Measurements from ENCODE around the gene KIFAP3.

KIFAP3 gene

DNA sequence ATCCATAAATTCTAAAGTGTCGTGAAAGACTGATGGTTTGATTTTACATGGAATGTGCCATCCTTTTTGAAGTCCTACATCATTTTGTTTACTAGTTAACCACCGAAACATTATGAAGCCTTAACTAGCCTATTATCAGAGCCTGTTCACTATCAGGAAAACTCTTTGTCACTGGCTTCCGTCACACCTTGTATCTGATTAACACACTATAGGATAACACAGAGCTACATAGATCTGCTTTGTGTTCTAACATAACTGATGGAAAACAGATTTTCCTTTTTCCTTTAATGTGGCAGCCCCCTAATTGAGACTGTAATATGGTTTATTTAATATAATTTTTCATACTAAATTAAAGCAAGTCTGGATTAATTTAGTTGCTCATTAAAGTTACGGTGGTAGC lies 106.3 kb downstream of the KIFAP3 start:
- no peaks in the 10 kb centered on the region for H3K9me3 ChIP-seq (ENCODE audit: severe bottlenecking)
- TF ChIP-seq, protein P1, sequence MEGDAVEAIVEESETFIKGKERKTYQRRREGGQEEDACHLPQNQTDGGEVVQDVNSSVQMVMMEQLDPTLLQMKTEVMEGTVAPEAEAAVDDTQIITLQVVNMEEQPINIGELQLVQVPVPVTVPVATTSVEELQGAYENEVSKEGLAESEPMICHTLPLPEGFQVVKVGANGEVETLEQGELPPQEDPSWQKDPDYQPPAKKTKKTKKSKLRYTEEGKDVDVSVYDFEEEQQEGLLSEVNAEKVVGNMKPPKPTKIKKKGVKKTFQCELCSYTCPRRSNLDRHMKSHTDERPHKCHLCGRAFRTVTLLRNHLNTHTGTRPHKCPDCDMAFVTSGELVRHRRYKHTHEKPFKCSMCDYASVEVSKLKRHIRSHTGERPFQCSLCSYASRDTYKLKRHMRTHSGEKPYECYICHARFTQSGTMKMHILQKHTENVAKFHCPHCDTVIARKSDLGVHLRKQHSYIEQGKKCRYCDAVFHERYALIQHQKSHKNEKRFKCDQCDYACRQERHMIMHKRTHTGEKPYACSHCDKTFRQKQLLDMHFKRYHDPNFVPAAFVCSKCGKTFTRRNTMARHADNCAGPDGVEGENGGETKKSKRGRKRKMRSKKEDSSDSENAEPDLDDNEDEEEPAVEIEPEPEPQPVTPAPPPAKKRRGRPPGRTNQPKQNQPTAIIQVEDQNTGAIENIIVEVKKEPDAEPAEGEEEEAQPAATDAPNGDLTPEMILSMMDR (IDR thresholded peaks at IDR 0.05; ENCODE audit: poor library complexity, severe bottlenecking): no peak
- no peaks in the 10 kb centered on the region for H3K4me1 ChIP-seq (ENCODE audit: insufficient read depth, poor library complexity, severe bottlenecking)
- no peak overlapping the region for H3K27ac ChIP-seq (ENCODE audit: poor library complexity, severe bottlenecking)
- ATAC-seq (ENCODE audit: low read depth) (no peak), DNase-seq (ENCODE audit: low spot score) (no peak)
- H3K27me3 ChIP-seq (ENCODE audit: insufficient read depth, poor library complexity, severe bottlenecking): no peaks in the 10 kb centered on the region
- no peak overlapping the region for H3K4me3 ChIP-seq (ENCODE audit: severe bottlenecking)
- peaks cover 4% of the 10 kb centered on the region for H3K36me3 ChIP-seq (ENCODE audit: low read depth)

DNA sequence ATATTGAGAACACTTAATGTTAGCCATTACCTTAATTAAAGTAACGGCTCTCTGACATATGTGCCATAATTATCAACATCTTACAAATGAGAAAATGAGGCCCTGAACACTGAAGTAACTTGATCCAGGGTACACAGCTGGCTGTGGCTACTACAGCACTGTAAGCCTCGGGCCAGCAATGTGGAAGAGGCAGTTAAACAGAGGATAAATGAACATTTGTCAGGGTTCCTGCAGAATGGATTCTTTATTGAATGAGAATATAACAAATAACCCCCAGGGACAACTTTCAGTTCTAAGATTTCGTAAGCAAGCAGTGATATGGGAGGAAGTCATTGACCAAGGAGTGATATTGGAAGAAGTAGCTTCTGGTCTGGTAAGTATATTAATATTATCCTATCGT lies 110.3 kb downstream of the KIFAP3 start:
- Histone ChIP-seq H3K27ac (ENCODE audit: poor library complexity, severe bottlenecking) (no peak overlapping the region), H3K4me3 (ENCODE audit: severe bottlenecking) (no peak overlapping the region), H3K27me3 (ENCODE audit: insufficient read depth, poor library complexity, severe bottlenecking) (no peaks in the 10 kb centered on the region), H3K9me3 (ENCODE audit: severe bottlenecking) (no peaks in the 10 kb centered on the region), H3K4me1 (ENCODE audit: insufficient read depth, poor library complexity, severe bottlenecking) (no peaks in the 10 kb centered on the region), H3K36me3 (ENCODE audit: low read depth) (no peaks in the 10 kb centered on the region)
- DNase-seq (ENCODE audit: low spot score) (no peak), ATAC-seq (ENCODE audit: low read depth) (no peak)
- TF ChIP-seq, protein P1 (IDR thresholded peaks at IDR 0.05; ENCODE audit: poor library complexity, severe bottlenecking): no peak

DNA sequence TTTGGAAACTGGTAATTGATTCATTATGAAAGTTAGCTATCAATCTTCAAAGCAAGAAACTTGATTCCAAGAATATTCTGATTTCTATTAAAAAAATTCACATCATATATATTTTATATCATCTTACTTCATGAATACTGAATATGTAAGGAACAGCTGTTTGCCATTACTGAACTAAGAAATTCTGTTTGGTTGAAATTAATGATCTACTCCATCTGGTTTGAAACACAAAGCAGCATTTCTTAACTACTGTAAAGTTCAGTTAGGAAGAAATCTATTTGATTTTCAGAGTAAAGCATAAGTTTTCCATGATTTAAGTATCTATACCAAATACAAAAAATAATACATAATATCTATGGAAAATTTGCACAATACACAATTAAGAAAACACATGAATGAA lies 114.8 kb downstream of the KIFAP3 start:
- Histone ChIP-seq H3K9me3 (ENCODE audit: severe bottlenecking) (no peaks in the 10 kb centered on the region), H3K4me1 (ENCODE audit: insufficient read depth, poor library complexity, severe bottlenecking) (no peaks in the 10 kb centered on the region), H3K27ac (ENCODE audit: poor library complexity, severe bottlenecking) (no peak overlapping the region), H3K36me3 (ENCODE audit: low read depth) (no peaks in the 10 kb centered on the region), H3K27me3 (ENCODE audit: insufficient read depth, poor library complexity, severe bottlenecking) (no peaks in the 10 kb centered on the region), H3K4me3 (ENCODE audit: severe bottlenecking) (no peak overlapping the region)
- DNase-seq (ENCODE audit: low spot score): no peak
- ATAC-seq (ENCODE audit: low read depth): no peak
- TF ChIP-seq, protein P1 (IDR thresholded peaks at IDR 0.05; ENCODE audit: poor library complexity, severe bottlenecking): no peak

DNA sequence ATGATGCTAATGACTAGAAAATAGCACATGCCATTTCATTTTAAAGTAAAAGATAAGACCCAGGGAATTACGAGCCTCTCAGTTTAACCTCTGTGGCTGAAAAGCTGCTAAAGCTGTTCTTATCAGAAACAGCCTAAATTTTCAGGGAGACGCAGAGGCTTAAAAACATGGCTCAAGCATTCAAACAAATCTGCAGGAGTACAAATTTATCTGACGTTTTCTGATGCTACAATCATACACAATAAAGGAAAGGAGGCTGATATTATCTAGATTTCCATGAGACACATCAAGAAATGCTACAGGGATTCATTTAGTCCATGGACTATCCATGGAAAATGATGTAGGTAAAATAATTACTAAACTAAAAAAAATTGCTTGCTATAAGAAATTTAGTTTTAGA lies 115.5 kb downstream of the KIFAP3 start:
- no peaks in the 10 kb centered on the region for H3K27me3 ChIP-seq (ENCODE audit: insufficient read depth, poor library complexity, severe bottlenecking)
- TF ChIP-seq, protein P1 (IDR thresholded peaks at IDR 0.05; ENCODE audit: poor library complexity, severe bottlenecking): no peak
- H3K9me3 ChIP-seq (ENCODE audit: severe bottlenecking): no peaks in the 10 kb centered on the region
- DNase-seq (ENCODE audit: low spot score) (no peak), ATAC-seq (ENCODE audit: low read depth) (no peak)
- H3K4me3 ChIP-seq (ENCODE audit: severe bottlenecking): no peak overlapping the region
- no peak overlapping the region for H3K27ac ChIP-seq (ENCODE audit: poor library complexity, severe bottlenecking)
- no peaks in the 10 kb centered on the region for H3K4me1 ChIP-seq (ENCODE audit: insufficient read depth, poor library complexity, severe bottlenecking)
- no peaks in the 10 kb centered on the region for H3K36me3 ChIP-seq (ENCODE audit: low read depth)

DNA sequence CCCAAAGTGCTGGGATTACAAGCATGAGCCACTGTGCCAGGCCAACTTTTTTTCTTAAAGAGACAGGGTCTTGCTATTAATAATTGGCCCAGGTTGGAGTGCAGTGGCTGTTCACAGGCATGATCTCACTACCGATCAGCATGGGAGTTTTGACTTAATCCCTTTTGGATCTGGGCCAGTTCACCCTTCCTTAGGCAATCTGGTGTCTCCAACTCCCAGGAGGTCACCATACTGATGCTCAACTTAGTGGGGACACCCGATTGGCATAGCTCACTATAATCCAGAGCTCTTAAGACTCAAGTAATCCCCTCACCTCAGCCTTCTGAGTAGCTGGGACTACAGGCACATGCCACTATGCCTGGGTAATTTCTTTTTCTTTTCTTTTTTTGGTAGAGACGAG lies 116.6 kb downstream of the KIFAP3 start:
- Histone ChIP-seq H3K36me3 (ENCODE audit: low read depth) (0 out of 2 replicates have a peak, but pooled peaks cover 1% of the 10 kb centered on the region), H3K27ac (ENCODE audit: poor library complexity, severe bottlenecking) (no peak overlapping the region), H3K4me1 (ENCODE audit: insufficient read depth, poor library complexity, severe bottlenecking) (no peaks in the 10 kb centered on the region), H3K9me3 (ENCODE audit: severe bottlenecking) (no peaks in the 10 kb centered on the region), H3K27me3 (ENCODE audit: insufficient read depth, poor library complexity, severe bottlenecking) (no peaks in the 10 kb centered on the region), H3K4me3 (ENCODE audit: severe bottlenecking) (no peak overlapping the region)
- no peak for ATAC-seq (ENCODE audit: low read depth)
- no peak for DNase-seq (ENCODE audit: low spot score)
- TF ChIP-seq, protein P1 (IDR thresholded peaks at IDR 0.05; ENCODE audit: poor library complexity, severe bottlenecking): no peak
